HG02840 (cell line): Measurements from ENCODE around the gene BTBD7.

Experiments used
- ATAC-seq: cut with Tn5 transposase; IDR thresholded peaks from one replicate; pipeline ENCODE4 v1.9.1; 2021; ENCODE audit warnings: mild to moderate bottlenecking, moderate library complexity, moderate number of reproducible peaks; ENCODE audit not compliant: unreplicated experiment, low FRiP score

The BTBD7 gene

GRCh38 chr14:93329965-93330608 lies 2.7 kb downstream of the BTBD7 start:
- ATAC-seq = no peak

GRCh38 chr14:93328546-93328945 lies 4.3 kb downstream of the BTBD7 start:
- no peak for ATAC-seq

- ATAC-seq = no peak
These were observed 6.6 kb downstream of the BTBD7 start for GRCh38 chr14:93326196-93326595.

GRCh38 chr14:93323600-93324174 lies 9.1 kb downstream of the BTBD7 start:
- no peak for ATAC-seq

GRCh38 chr14:93322929-93323599 lies 9.8 kb downstream of the BTBD7 start:
- no peak for ATAC-seq

- ATAC-seq = no peak
These were observed 12.3 kb downstream of the BTBD7 start for GRCh38 chr14:93320489-93320888.

- ATAC-seq = no peak
These were observed 12.9 kb downstream of the BTBD7 start for GRCh38 chr14:93319958-93320357.

- ATAC-seq = no peak
These were observed 13.3 kb downstream of the BTBD7 start for GRCh38 chr14:93319494-93319893.

GRCh38 chr14:93318927-93319326 lies 13.9 kb downstream of the BTBD7 start:
- ATAC-seq = no peak

- no peak for ATAC-seq
These were observed 14.7 kb downstream of the BTBD7 start for GRCh38 chr14:93317875-93318807.

- no peak for ATAC-seq
These were observed 15.5 kb downstream of the BTBD7 start for GRCh38 chr14:93317210-93317874.

GRCh38 chr14:93316716-93317115 lies 16.1 kb downstream of the BTBD7 start:
- no peak for ATAC-seq

- ATAC-seq = no peak
These were observed 17.3 kb downstream of the BTBD7 start for GRCh38 chr14:93315575-93315974.

GRCh38 chr14:93311082-93311481 lies 21.8 kb downstream of the BTBD7 start:
- ATAC-seq = no peak

GRCh38 chr14:93309427-93309966 lies 23.3 kb downstream of the BTBD7 start:
- ATAC-seq = no peak

GRCh38 chr14:93308686-93309345 lies 24.0 kb downstream of the BTBD7 start:
- no peak for ATAC-seq

GRCh38 chr14:93306812-93307211 lies 26.0 kb downstream of the BTBD7 start:
- ATAC-seq = no peak

- no peak for ATAC-seq
These were observed 27.0 kb downstream of the BTBD7 start for GRCh38 chr14:93305725-93306418.

- ATAC-seq = no peak
These were observed 28.1 kb downstream of the BTBD7 start for GRCh38 chr14:93304771-93305170.
